ENCODE data around the gene CPXM1. TPM values are rescaled to one million over a fixed set of nuclear protein-coding genes. Genes with fewer than 3 reads are reported as not detected.

The CPXM1 gene
- polyA plus RNA-seq, 3 donors: 0.05 TPM; not detected in 2

DNA sequence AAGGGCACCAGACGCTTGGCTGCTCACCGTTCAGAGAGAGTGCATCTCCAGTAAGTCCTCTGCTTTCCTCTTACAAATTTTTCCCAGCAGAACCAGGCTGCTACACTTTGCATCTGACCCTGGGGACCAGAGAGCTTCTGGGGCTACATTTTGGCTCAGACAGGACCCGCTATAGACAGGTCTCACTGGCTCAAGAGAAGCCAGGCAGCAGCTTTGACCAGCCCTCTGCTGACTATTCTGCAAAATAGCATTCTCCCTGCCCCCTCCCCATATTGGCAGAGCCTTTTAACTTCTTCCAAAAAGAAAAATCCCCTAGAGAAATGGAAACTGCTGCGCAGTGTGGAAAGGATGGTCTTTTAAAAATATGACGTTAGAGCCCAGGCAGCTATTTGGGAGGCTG is 37.2 kb downstream of the CPXM1 start:
- Mint-ChIP-seq H3K27me3 (ENCODE audit: low read depth in 3 of 3) (peaks cover 5 to 6% (median 6%) of the 10 kb centered on the region in 3 donors), H3K9me3 (peaks cover 0 to 5% (median 0%) of the 10 kb centered on the region in 7 donors), H3K27ac (no peak overlapping the region), H3K4me1 (no peaks in the 10 kb centered on the region), H3K36me3 (no peaks in the 10 kb centered on the region), H3K4me3 (no peak overlapping the region)
- H2AFZ ChIP-seq (ENCODE audit: insufficient read depth, low read depth, low read length, poor library complexity, severe bottlenecking): no peak overlapping the region
- no peaks in the 10 kb centered on the region for H4K20me1 ChIP-seq (ENCODE audit: insufficient read depth, low read length)
- H3K36me3 ChIP-seq (replicated peaks in 1 of 2; ENCODE audit: control insufficient read depth in 1 of 2, insufficient read depth in 2 of 2, low read length in 2 of 2): no peaks in the 10 kb centered on the region
- no peaks in the 10 kb centered on the region for H3K9me3 ChIP-seq (replicated peaks in 1 of 2; ENCODE audit: control insufficient read depth in 1 of 2, insufficient read depth in 1 of 2, low read length in 2 of 2)
- H3K4me3 ChIP-seq (replicated peaks in 1 of 3; ENCODE audit: low read depth in 2 of 3, low read length in 3 of 3): no peak overlapping the region
- no peaks in the 10 kb centered on the region for H3K4me1 ChIP-seq (ENCODE audit: control insufficient read depth in 1 of 2, insufficient read depth in 2 of 2, low read length in 2 of 2)
- H3K79me2 ChIP-seq (ENCODE audit: insufficient read depth, low read length): no peaks in the 10 kb centered on the region
- TF ChIP-seq, protein P1, sequence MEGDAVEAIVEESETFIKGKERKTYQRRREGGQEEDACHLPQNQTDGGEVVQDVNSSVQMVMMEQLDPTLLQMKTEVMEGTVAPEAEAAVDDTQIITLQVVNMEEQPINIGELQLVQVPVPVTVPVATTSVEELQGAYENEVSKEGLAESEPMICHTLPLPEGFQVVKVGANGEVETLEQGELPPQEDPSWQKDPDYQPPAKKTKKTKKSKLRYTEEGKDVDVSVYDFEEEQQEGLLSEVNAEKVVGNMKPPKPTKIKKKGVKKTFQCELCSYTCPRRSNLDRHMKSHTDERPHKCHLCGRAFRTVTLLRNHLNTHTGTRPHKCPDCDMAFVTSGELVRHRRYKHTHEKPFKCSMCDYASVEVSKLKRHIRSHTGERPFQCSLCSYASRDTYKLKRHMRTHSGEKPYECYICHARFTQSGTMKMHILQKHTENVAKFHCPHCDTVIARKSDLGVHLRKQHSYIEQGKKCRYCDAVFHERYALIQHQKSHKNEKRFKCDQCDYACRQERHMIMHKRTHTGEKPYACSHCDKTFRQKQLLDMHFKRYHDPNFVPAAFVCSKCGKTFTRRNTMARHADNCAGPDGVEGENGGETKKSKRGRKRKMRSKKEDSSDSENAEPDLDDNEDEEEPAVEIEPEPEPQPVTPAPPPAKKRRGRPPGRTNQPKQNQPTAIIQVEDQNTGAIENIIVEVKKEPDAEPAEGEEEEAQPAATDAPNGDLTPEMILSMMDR (IDR thresholded peaks at IDR 0.05): no peak
- no peaks in the 10 kb centered on the region for H3K27me3 ChIP-seq (ENCODE audit: control insufficient read depth in 2 of 2, insufficient read depth in 2 of 2, low read length in 2 of 2)
- 88% methylated on average over 1 of the region's 5 CpGs for WGBS (ENCODE audit: insufficient coverage)
- intact Hi-C loops (cut with micrococcal nuclease): no loop called here
- no peak overlapping the region for H3K9ac ChIP-seq (ENCODE audit: insufficient read depth, low read length, poor library complexity, severe bottlenecking)
- DNase-seq: no peak
- H3K27ac ChIP-seq (ENCODE audit: low read depth in 1 of 2, low read length in 2 of 2): no peak overlapping the region
- no peak overlapping the region for H3K4me2 ChIP-seq (replicated peaks; ENCODE audit: extremely low read depth, low read length, poor library complexity, severe bottlenecking)

DNA sequence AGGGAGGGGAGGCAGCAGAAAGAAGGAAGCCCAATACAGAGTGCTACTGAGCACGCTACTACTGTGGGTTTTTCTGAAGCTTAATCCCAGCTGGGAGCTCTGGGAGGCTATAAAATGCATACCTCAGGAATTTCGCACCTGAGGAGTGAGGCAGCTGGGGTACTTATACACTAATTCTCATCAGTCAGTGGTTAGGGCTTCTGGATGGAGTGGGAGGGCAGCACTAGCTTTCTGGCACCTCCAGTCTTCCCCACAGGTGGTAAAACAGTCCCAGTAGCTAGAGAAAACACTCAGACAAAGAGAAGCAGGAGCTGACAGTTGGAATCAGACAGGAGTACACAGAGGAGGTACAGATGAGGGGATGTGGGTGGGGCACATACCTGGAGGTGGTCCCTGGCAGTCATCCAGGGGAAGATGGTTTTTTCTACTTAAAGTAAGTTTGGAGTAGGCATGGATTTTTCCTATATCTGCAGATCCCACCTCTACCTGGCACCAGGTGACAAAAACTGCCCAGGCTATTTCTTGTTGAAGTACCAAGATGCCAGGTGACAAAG is 37.8 kb downstream of the CPXM1 start:
- H3K27ac Mint-ChIP-seq: no peak overlapping the region
- peaks cover 0 to 5% (median 0%) of the 10 kb centered on the region in 7 donors for H3K9me3 Mint-ChIP-seq
- no peak overlapping the region for H3K4me3 Mint-ChIP-seq
- no peak overlapping the region for H2AFZ ChIP-seq (ENCODE audit: insufficient read depth, low read depth, low read length, poor library complexity, severe bottlenecking)
- H3K4me3 ChIP-seq (replicated peaks in 1 of 3; ENCODE audit: low read depth in 2 of 3, low read length in 3 of 3): no peak overlapping the region
- DNase-seq: no peak
- no peaks in the 10 kb centered on the region for H3K4me1 Mint-ChIP-seq
- H3K27ac ChIP-seq (ENCODE audit: low read depth in 1 of 2, low read length in 2 of 2): no peak overlapping the region
- H3K79me2 ChIP-seq (ENCODE audit: insufficient read depth, low read length): no peaks in the 10 kb centered on the region
- TF ChIP-seq, protein P1 (IDR thresholded peaks at IDR 0.05): no peak
- no peak overlapping the region for H3K9ac ChIP-seq (ENCODE audit: insufficient read depth, low read length, poor library complexity, severe bottlenecking)
- no peak overlapping the region for H3K4me2 ChIP-seq (replicated peaks; ENCODE audit: extremely low read depth, low read length, poor library complexity, severe bottlenecking)
- intact Hi-C loops (cut with micrococcal nuclease): no loop called here
- 80% methylated on average over 1 of the region's 2 CpGs for WGBS (ENCODE audit: insufficient coverage)
- no peaks in the 10 kb centered on the region for H4K20me1 ChIP-seq (ENCODE audit: insufficient read depth, low read length)
- H3K27me3 ChIP-seq (ENCODE audit: control insufficient read depth in 2 of 2, insufficient read depth in 2 of 2, low read length in 2 of 2): no peaks in the 10 kb centered on the region
- H3K27me3 Mint-ChIP-seq (ENCODE audit: low read depth in 3 of 3): peaks cover 6% of the 10 kb centered on the region in 3 donors
- no peaks in the 10 kb centered on the region for H3K36me3 Mint-ChIP-seq
- H3K4me1 ChIP-seq (ENCODE audit: control insufficient read depth in 1 of 2, insufficient read depth in 2 of 2, low read length in 2 of 2): no peaks in the 10 kb centered on the region
- H3K36me3 ChIP-seq (replicated peaks in 1 of 2; ENCODE audit: control insufficient read depth in 1 of 2, insufficient read depth in 2 of 2, low read length in 2 of 2): no peaks in the 10 kb centered on the region
- no peaks in the 10 kb centered on the region for H3K9me3 ChIP-seq (replicated peaks in 1 of 2; ENCODE audit: control insufficient read depth in 1 of 2, insufficient read depth in 1 of 2, low read length in 2 of 2)
